HepG2 (cell line): Measurements from ENCODE around the gene ASXL1. TPM values are rescaled to one million over a fixed set of nuclear protein-coding genes. Genes with fewer than 3 reads are reported as not detected.

Experiments
- HOXA5 ChIP-seq: sonication (generic); formaldehyde crosslinking; IDR thresholded peaks from 2 replicates; pipeline ENCODE4 v1.4.0; 2020; ENCODE audit warnings: missing genetic modification reagents
- KLF16 ChIP-seq, 2 experiments: sonication (generic) in 1 of 2; formaldehyde crosslinking in 1 of 2; IDR thresholded peaks; 2 replicates each; pipeline versions ENCODE4 v1.6.1 to v1.8.0; 2016 to 2023; ENCODE audit warnings: missing genetic modification reagents in 2 of 2, missing compliant biosample characterization in 1 of 2
- MAF1 ChIP-seq: sonication (generic); formaldehyde crosslinking; IDR thresholded peaks from 2 replicates; pipeline ENCODE4 v1.5.0; 2020; ENCODE audit warnings: missing genetic modification reagents, borderline replicate concordance
- POLR2A ChIP-seq, 2 experiments: IDR thresholded peaks; 2 replicates each; pipeline ENCODE4 v1.6.1; 2011; ENCODE audit warnings: low read depth in 2 of 2, low read length in 2 of 2, mild to moderate bottlenecking in 1 of 2, moderate library complexity in 1 of 2; ENCODE audit not compliant: insufficient read depth in 1 of 2
- ZNF430 ChIP-seq: sonication (generic); formaldehyde crosslinking; IDR thresholded peaks from 2 replicates; pipeline ENCODE4 v1.9.0; 2021; ENCODE audit warnings: mild to moderate bottlenecking, missing genetic modification reagents
- ZNF558 ChIP-seq: sonication (generic); formaldehyde crosslinking; IDR thresholded peaks from 2 replicates; pipeline ENCODE4 v1.9.0; 2022; ENCODE audit warnings: mild to moderate bottlenecking, missing genetic modification reagents, borderline replicate concordance
- polyA plus RNA-seq, 8 experiments: library from polyadenylated mRNA; depleted of rRNA in 3 of 8; stranded (reverse) in 7 of 8; unstranded in 1 of 8; fragments of >200 nt; fragmentation: Illumina TruSeq in 4 of 8; extraction: Trizol in 4 of 8; gene quantifications; 2 replicates each; pipeline versions ENCODE4 v1.2.1 to v1.2.3, GENCODE V29; 2011 to 2016; ENCODE audit warnings: low read depth in 4 of 8, missing spikeins in 1 of 8, mixed read lengths in 1 of 8; ENCODE audit not compliant: insufficient read depth in 1 of 8
- total RNA-seq, 5 experiments: library from RNA; depleted of rRNA; stranded (reverse); fragments of >200 nt; fragmentation: Illumina TruSeq; extraction: Trizol; gene quantifications; 2 replicates each; pipeline ENCODE4 v1.2.3, GENCODE V29; 2016; ENCODE audit warnings: low read depth in 1 of 5
- TF ChIP-seq, protein P1 (sequence below): IDR thresholded peaks from 2 replicates; pipeline ENCODE4 v1.4.0; 2020; ENCODE audit warnings: mild to moderate bottlenecking, missing genetic modification reagents
- TF ChIP-seq, protein P2 (sequence below): IDR thresholded peaks from 2 replicates; pipeline ENCODE4 v1.6.1; 2012; ENCODE audit warnings: low read length, improper control_type of control experiment
- TF ChIP-seq, protein P3 (sequence below): sonication (generic); formaldehyde crosslinking; IDR thresholded peaks from 2 replicates; pipeline ENCODE4 v1.8.1; 2023; ENCODE audit warnings: missing genetic modification reagents, inconsistent platforms, borderline replicate concordance
- TF ChIP-seq, protein P4 (sequence below): sonication (generic); formaldehyde crosslinking; IDR thresholded peaks from 2 replicates; pipeline ENCODE4 v1.5.0; 2020; ENCODE audit warnings: mild to moderate bottlenecking, missing genetic modification reagents, moderate library complexity
- TF ChIP-seq, protein P5 (sequence below): sonication (generic); formaldehyde crosslinking; IDR thresholded peaks from 2 replicates; pipeline ENCODE4 v1.8.0; 2022; ENCODE audit warnings: low read depth, missing genetic modification reagents
- TF ChIP-seq, protein P6 (sequence below): sonication (generic); formaldehyde crosslinking; IDR thresholded peaks from 2 replicates; pipeline ENCODE4 v1.8.1; 2022; ENCODE audit warnings: low read depth, mild to moderate bottlenecking, missing genetic modification reagents

The ASXL1 gene
- total and polyA plus RNA-seq, 2 of the 13 experiments (the other 11 are each of a cell fraction or from before 2014, with no cell fraction given) = 62.1 to 74.8 TPM

DNA sequence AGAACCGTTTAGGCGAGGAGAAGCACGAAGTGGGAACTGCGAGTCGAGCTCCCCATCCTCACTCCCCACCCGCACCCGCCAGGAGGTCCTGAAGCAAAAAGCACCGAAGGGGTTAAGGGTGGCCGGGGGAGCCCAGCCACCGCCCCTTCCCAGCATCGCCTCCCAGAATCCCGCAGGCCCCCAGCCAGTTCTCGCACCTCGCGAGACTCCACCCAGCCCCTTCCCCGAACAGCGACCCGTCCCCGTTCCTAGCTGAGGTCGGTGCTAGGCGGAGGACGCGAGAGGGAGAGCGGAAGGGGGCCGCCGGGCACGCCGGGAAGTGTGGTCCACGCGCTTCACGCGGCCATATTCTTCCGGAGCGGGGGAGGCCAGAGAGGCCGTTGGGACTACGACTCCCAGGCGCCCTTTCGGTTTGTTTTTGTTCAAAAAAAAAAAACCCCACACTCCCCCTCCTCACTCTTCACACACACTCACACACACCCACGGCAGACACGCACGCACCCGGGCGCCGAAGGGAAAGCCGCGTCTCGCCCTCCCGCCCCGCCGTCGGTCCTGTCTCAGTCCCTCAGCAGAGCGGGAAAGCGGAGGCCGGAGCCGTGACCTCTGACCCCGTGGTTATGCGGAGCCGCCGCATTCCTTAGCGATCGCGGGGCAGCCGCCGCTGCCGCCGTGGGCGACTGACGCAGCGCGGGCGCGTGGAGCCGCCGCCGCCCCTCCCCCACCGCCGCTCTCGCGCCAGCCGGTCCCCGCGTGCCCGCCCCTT, at the start of gene ASXL1 (continued):
- TF ChIP-seq, protein P1, sequence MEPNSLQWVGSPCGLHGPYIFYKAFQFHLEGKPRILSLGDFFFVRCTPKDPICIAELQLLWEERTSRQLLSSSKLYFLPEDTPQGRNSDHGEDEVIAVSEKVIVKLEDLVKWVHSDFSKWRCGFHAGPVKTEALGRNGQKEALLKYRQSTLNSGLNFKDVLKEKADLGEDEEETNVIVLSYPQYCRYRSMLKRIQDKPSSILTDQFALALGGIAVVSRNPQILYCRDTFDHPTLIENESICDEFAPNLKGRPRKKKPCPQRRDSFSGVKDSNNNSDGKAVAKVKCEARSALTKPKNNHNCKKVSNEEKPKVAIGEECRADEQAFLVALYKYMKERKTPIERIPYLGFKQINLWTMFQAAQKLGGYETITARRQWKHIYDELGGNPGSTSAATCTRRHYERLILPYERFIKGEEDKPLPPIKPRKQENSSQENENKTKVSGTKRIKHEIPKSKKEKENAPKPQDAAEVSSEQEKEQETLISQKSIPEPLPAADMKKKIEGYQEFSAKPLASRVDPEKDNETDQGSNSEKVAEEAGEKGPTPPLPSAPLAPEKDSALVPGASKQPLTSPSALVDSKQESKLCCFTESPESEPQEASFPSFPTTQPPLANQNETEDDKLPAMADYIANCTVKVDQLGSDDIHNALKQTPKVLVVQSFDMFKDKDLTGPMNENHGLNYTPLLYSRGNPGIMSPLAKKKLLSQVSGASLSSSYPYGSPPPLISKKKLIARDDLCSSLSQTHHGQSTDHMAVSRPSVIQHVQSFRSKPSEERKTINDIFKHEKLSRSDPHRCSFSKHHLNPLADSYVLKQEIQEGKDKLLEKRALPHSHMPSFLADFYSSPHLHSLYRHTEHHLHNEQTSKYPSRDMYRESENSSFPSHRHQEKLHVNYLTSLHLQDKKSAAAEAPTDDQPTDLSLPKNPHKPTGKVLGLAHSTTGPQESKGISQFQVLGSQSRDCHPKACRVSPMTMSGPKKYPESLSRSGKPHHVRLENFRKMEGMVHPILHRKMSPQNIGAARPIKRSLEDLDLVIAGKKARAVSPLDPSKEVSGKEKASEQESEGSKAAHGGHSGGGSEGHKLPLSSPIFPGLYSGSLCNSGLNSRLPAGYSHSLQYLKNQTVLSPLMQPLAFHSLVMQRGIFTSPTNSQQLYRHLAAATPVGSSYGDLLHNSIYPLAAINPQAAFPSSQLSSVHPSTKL = peak; percentile 75
- TF ChIP-seq, protein P2, sequence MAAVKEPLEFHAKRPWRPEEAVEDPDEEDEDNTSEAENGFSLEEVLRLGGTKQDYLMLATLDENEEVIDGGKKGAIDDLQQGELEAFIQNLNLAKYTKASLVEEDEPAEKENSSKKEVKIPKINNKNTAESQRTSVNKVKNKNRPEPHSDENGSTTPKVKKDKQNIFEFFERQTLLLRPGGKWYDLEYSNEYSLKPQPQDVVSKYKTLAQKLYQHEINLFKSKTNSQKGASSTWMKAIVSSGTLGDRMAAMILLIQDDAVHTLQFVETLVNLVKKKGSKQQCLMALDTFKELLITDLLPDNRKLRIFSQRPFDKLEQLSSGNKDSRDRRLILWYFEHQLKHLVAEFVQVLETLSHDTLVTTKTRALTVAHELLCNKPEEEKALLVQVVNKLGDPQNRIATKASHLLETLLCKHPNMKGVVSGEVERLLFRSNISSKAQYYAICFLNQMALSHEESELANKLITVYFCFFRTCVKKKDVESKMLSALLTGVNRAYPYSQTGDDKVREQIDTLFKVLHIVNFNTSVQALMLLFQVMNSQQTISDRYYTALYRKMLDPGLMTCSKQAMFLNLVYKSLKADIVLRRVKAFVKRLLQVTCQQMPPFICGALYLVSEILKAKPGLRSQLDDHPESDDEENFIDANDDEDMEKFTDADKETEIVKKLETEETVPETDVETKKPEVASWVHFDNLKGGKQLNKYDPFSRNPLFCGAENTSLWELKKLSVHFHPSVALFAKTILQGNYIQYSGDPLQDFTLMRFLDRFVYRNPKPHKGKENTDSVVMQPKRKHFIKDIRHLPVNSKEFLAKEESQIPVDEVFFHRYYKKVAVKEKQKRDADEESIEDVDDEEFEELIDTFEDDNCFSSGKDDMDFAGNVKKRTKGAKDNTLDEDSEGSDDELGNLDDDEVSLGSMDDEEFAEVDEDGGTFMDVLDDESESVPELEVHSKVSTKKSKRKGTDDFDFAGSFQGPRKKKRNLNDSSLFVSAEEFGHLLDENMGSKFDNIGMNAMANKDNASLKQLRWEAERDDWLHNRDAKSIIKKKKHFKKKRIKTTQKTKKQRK = no peak
- TF ChIP-seq ZNF430 (peak; percentile 95), POLR2A (IDR thresholded peaks at IDR 0.05; ENCODE audit: insufficient read depth in 1 of 2, low read depth in 2 of 2, low read length in 2 of 2) (peak; percentile 47 to 82), KLF16 (CRISPR knock-in tag; IDR thresholded peaks at IDR 0.05) (peak; percentile 91 to 100; a peak in 3 of 4 replicates), ZNF558 (CRISPR knock-in tag) (peak; percentile 22; the same call in 1 of the 2 replicates), HOXA5 (peak; percentile 98), MAF1 (CRISPR knock-in tag) (peak; percentile 97)
- TF ChIP-seq, protein P3, sequence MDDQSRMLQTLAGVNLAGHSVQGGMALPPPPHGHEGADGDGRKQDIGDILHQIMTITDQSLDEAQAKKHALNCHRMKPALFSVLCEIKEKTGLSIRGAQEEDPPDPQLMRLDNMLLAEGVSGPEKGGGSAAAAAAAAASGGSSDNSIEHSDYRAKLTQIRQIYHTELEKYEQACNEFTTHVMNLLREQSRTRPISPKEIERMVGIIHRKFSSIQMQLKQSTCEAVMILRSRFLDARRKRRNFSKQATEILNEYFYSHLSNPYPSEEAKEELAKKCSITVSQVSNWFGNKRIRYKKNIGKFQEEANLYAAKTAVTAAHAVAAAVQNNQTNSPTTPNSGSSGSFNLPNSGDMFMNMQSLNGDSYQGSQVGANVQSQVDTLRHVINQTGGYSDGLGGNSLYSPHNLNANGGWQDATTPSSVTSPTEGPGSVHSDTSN (CRISPR knock-in tag) = no peak
- TF ChIP-seq, protein P4, sequence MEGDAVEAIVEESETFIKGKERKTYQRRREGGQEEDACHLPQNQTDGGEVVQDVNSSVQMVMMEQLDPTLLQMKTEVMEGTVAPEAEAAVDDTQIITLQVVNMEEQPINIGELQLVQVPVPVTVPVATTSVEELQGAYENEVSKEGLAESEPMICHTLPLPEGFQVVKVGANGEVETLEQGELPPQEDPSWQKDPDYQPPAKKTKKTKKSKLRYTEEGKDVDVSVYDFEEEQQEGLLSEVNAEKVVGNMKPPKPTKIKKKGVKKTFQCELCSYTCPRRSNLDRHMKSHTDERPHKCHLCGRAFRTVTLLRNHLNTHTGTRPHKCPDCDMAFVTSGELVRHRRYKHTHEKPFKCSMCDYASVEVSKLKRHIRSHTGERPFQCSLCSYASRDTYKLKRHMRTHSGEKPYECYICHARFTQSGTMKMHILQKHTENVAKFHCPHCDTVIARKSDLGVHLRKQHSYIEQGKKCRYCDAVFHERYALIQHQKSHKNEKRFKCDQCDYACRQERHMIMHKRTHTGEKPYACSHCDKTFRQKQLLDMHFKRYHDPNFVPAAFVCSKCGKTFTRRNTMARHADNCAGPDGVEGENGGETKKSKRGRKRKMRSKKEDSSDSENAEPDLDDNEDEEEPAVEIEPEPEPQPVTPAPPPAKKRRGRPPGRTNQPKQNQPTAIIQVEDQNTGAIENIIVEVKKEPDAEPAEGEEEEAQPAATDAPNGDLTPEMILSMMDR (CRISPR knock-in tag) = peak; percentile 56
- TF ChIP-seq, protein P5, sequence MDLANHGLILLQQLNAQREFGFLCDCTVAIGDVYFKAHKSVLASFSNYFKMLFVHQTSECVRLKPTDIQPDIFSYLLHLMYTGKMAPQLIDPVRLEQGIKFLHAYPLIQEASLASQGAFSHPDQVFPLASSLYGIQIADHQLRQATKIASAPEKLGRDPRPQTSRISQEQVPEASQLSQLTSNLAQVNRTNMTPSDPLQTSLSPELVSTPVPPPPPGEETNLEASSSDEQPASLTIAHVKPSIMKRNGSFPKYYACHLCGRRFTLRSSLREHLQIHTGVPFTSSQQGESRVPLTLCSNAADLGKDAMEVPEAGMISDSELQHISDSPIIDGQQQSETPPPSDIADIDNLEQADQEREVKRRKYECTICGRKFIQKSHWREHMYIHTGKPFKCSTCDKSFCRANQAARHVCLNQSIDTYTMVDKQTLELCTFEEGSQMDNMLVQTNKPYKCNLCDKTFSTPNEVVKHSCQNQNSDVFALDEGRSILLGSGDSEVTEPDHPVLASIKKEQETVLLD (CRISPR knock-in tag) = peak; percentile 99
- TF ChIP-seq, protein P6, sequence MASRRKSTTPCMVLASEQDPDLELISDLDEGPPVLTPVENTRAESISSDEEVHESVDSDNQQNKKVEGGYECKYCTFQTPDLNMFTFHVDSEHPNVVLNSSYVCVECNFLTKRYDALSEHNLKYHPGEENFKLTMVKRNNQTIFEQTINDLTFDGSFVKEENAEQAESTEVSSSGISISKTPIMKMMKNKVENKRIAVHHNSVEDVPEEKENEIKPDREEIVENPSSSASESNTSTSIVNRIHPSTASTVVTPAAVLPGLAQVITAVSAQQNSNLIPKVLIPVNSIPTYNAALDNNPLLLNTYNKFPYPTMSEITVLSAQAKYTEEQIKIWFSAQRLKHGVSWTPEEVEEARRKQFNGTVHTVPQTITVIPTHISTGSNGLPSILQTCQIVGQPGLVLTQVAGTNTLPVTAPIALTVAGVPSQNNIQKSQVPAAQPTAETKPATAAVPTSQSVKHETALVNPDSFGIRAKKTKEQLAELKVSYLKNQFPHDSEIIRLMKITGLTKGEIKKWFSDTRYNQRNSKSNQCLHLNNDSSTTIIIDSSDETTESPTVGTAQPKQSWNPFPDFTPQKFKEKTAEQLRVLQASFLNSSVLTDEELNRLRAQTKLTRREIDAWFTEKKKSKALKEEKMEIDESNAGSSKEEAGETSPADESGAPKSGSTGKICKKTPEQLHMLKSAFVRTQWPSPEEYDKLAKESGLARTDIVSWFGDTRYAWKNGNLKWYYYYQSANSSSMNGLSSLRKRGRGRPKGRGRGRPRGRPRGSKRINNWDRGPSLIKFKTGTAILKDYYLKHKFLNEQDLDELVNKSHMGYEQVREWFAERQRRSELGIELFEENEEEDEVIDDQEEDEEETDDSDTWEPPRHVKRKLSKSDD = peak; percentile 94
